Naive thymus-derived CD4-positive, alpha-beta T cell (primary cell): ENCODE data around the gene PTPRN2. TPM values are rescaled to one million over a fixed set of nuclear protein-coding genes. Genes with fewer than 3 reads are reported as not detected.
A peak's percentile ranks its signal among the peaks of the same experiment; 100 is the strongest.
"Not testable (repeated sequence)": the region's sequence is repeated elsewhere in the genome, so short reads cannot be mapped to it uniquely, and the experiment has no call there.

ENCODE experiments used
- ATAC-seq: fragments of 150-1000 bp; cut with Tn5 transposase; 2 replicates; pipeline ENCODE4 v1.10.0; 2021; ENCODE audit warnings: mild to moderate bottlenecking, moderate library complexity
- CTCF ChIA-PET: fragments of 350-600 bp; sonication (Branson Sonifier 250); formaldehyde crosslinking; loops from one replicate; lab custom pipeline; 2021; ENCODE audit warnings: antibody characterized with exemption; lab: Charles Lee
- POLR2A ChIA-PET: fragments of 350-600 bp; sonication (Branson Sonifier 250); formaldehyde crosslinking; loops from one replicate; lab custom pipeline; 2021; ENCODE audit warnings: antibody characterized with exemption, inconsistent platforms; lab: Charles Lee
- DNase-seq, 9 donors: peaks; one replicate each; pipeline versions ENCODE4 v3.0.0 to v3.0.0-alpha.2; 2020 to 2022; ENCODE audit warnings: mixed read lengths in 1 of 9
- H3K27ac ChIP-seq: one replicate; pipeline ENCODE4 v1.7.0; 2013; ENCODE audit warnings: mild to moderate bottlenecking, low read depth, low read length, moderate library complexity
- H3K27me3 ChIP-seq, 2 donors: one replicate each; pipeline ENCODE4 v1.7.0; 2013; ENCODE audit warnings: low read length in 2 of 2, mild to moderate bottlenecking in 2 of 2, moderate library complexity in 2 of 2; ENCODE audit not compliant: control insufficient read depth in 2 of 2, insufficient read depth in 2 of 2
- H3K36me3 ChIP-seq, 3 experiments: 1 replicate in 2 of 3; 2 replicates in 1 of 3; pipeline ENCODE4 v1.7.0; 2013; ENCODE audit warnings: low read length in 3 of 3, mild to moderate bottlenecking in 3 of 3, moderate library complexity in 1 of 3; ENCODE audit not compliant: insufficient read depth in 3 of 3, control insufficient read depth in 2 of 3
- H3K4me1 ChIP-seq, 2 donors: one replicate each; pipeline ENCODE4 v1.7.0; 2013; ENCODE audit warnings: low read length in 2 of 2, mild to moderate bottlenecking in 2 of 2, moderate library complexity in 1 of 2; ENCODE audit not compliant: control insufficient read depth in 2 of 2, insufficient read depth in 2 of 2
- H3K4me3 ChIP-seq: 2 replicates; pipeline ENCODE4 v1.7.0; 2013; ENCODE audit warnings: mild to moderate bottlenecking, low read length
- H3K9me3 ChIP-seq, 3 experiments: 1 replicate in 2 of 3; 2 replicates in 1 of 3; pipeline ENCODE4 v1.7.0; 2013; ENCODE audit warnings: low read length in 3 of 3; ENCODE audit not compliant: control insufficient read depth in 2 of 3
- H3K27ac Mint-ChIP-seq, 9 donors: one replicate each; pipeline ENCODE4 v1.8.0; 2020 to 2022; ENCODE audit warnings: mixed read lengths in 9 of 9, mild to moderate bottlenecking in 8 of 9, moderate library complexity in 5 of 9, inconsistent platforms in 2 of 9
- H3K27me3 Mint-ChIP-seq, 5 donors: one replicate each; pipeline ENCODE4 v1.8.0; 2021 to 2022; ENCODE audit warnings: mixed read lengths in 5 of 5, mild to moderate bottlenecking in 1 of 5
- H3K36me3 Mint-ChIP-seq, 5 donors: one replicate each; pipeline ENCODE4 v1.8.0; 2020 to 2022; ENCODE audit warnings: mixed read lengths in 5 of 5, mild to moderate bottlenecking in 3 of 5, inconsistent platforms in 1 of 5
- H3K4me1 Mint-ChIP-seq, 7 donors: one replicate each; pipeline ENCODE4 v1.8.0; 2020 to 2022; ENCODE audit warnings: mixed read lengths in 7 of 7, mild to moderate bottlenecking in 3 of 7, inconsistent platforms in 1 of 7
- H3K4me3 Mint-ChIP-seq, 10 donors: one replicate each; pipeline ENCODE4 v1.8.0; 2020 to 2022; ENCODE audit warnings: mild to moderate bottlenecking in 10 of 10, mixed read lengths in 10 of 10, moderate library complexity in 6 of 10, inconsistent platforms in 2 of 10
- H3K9me3 Mint-ChIP-seq, 11 donors: one replicate each; pipeline ENCODE4 v1.8.0; 2020 to 2022; ENCODE audit warnings: mixed read lengths in 11 of 11, mild to moderate bottlenecking in 4 of 11, inconsistent platforms in 1 of 11, moderate library complexity in 1 of 11
- intact Hi-C, 2 donors: fragments of 100-400 bp; cut with micrococcal nuclease; formaldehyde crosslinking; loops; one replicate each; pipeline ENCODE4 v1.15.1; 2023
- polyA plus RNA-seq, 2 donors: library from polyadenylated mRNA; unstranded; fragments of 300-500 nt; fragmentation: Illumina TruSeq; gene quantifications; one replicate each; pipeline ENCODE4 v1.2.3, GENCODE V29; 2021
- total RNA-seq, 6 experiments: library from RNA in 5 of 6; stranded (reverse) in 5 of 6; gene quantifications; 1 replicate in 5 of 6; 2 replicates in 1 of 6; pipeline ENCODE4 v1.2.3 and lab custom pipeline; 2021 to 2026

The PTPRN2 gene
- total and polyA plus RNA-seq, 7 experiments from 2014 or later: 0.58 to 2.3 (median 1.4) TPM

DNA sequence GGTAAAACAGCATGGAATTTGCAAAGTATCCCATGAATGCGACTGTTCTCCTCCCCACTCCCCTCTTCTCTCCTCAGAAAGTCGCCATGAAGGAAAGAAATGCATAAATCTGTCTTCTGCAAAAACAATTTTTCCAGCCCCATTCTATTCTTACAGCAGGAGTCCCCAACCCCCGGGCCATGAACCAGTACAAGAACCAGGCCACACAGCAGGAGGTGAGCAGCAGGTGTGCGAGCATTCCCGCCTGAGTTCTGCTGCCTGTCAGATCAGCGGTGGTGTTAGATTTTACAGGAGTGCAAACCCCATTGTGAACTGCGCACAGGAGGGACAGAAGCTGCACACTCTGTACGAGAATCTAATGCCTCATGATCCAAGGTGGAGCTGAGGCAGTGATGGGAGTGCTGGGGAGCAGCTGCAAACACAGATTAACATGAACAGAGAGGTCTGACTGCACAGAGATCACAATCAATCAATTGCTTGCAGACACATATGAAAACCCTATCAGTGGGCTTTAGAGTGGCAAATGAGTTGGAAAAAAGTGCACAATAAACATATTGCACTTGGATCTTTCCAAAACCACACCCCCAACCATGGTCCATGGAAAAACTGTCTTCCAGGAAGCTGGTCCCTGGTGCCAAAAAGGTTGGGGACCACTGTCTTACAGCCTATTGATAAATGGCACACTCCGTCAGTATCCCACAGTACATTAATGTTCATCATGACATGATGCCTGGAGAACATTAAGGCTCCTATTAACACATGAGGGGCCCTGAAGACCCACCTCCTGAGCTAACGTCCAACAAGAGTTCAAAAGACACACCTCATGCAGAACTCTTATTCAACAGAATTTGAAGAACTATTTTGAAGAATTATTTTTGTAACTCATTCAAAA is 205.0 kb downstream of the PTPRN2 start:
- Mint-ChIP-seq H3K9me3 (peaks cover 0 to 24% (median 6%) of the 10 kb centered on the region in 11 donors), H3K4me3 (no peak overlapping the region), H3K36me3 (peaks cover 0 to 5% (median 0%) of the 10 kb centered on the region in 5 donors), H3K27ac (no peak overlapping the region), H3K27me3 (peaks cover 0 to 20% (median 14%) of the 10 kb centered on the region in 5 donors), H3K4me1 (no peaks in the 10 kb centered on the region)
- Histone ChIP-seq H3K4me3 (no peak overlapping the region), H3K9me3 (no peaks in the 10 kb centered on the region), H3K27ac (no peak overlapping the region), H3K4me1 (no peaks in the 10 kb centered on the region), H3K36me3 (no peaks in the 10 kb centered on the region), H3K27me3 (no peaks in the 10 kb centered on the region)
- CTCF ChIA-PET: no interaction called here
- intact Hi-C loops: no loop called here
- ATAC-seq: no peak
- no peak for DNase-seq
- POLR2A ChIA-PET: no interaction called here

DNA sequence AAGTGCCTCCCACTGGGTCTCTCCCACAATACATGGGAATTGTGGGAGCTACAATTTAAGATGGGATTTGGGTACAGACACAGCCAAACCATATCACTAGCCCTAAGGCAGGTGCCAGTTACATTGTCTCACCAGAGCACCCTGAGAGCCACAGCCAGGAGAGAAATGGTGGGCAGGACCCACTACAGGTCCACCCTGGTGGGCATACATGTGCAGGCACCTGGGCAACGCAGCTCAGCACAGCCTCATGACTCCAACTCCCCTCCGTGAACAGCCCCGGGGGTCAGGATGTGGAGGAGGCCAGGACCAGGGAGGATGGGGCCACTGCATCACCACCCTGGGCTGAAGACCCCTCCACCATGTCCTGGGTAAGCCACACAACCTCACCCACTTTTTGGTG is 205.7 kb downstream of the PTPRN2 start:
- peaks cover 0 to 20% (median 14%) of the 10 kb centered on the region in 5 donors for H3K27me3 Mint-ChIP-seq
- H3K36me3 Mint-ChIP-seq: peaks cover 0 to 5% (median 0%) of the 10 kb centered on the region in 5 donors
- no peak overlapping the region for H3K27ac Mint-ChIP-seq
- DNase-seq (no peak), ATAC-seq (no peak)
- no peak overlapping the region for H3K4me3 Mint-ChIP-seq
- Histone ChIP-seq H3K36me3 (no peaks in the 10 kb centered on the region), H3K4me1 (no peaks in the 10 kb centered on the region), H3K4me3 (no peak overlapping the region), H3K9me3 (no peaks in the 10 kb centered on the region), H3K27ac (no peak overlapping the region), H3K27me3 (no peaks in the 10 kb centered on the region)
- CTCF ChIA-PET: no interaction called here
- POLR2A ChIA-PET: no interaction called here
- peaks cover 0 to 24% (median 6%) of the 10 kb centered on the region in 11 donors for H3K9me3 Mint-ChIP-seq
- H3K4me1 Mint-ChIP-seq: no peaks in the 10 kb centered on the region
- intact Hi-C loops: no loop called here

DNA sequence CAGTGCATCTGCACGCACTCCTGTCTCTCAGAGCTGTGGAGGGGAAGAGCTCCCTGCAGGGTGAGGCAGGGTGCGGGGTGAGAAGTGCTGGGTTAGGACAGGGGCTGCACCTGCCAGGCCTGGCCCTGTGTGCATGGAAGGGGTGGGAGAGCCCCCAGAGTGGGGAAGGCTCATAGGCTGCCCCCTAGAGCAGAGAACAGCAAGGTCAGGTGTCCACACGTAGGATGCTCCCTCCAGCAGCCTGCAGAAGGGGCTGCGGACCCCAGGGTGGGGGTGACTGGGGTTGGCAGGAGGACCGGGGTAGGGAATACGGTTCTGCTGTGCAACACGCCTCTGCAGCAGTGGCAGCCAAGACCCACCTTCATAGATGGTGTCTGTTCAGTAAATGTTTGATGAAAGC is 208.6 kb downstream of the PTPRN2 start:
- Histone ChIP-seq H3K36me3 (no peaks in the 10 kb centered on the region), H3K4me1 (no peaks in the 10 kb centered on the region), H3K9me3 (no peaks in the 10 kb centered on the region), H3K27ac (no peak overlapping the region), H3K4me3 (no peak overlapping the region), H3K27me3 (no peaks in the 10 kb centered on the region)
- peaks cover 0 to 1% (median 0%) of the 10 kb centered on the region in 7 donors for H3K4me1 Mint-ChIP-seq
- no peak for DNase-seq
- H3K27ac Mint-ChIP-seq: no peak overlapping the region
- no peak for ATAC-seq
- ChIA-PET CTCF (no interaction called here), POLR2A (no interaction called here)
- H3K27me3 Mint-ChIP-seq: peaks cover 0 to 29% (median 15%) of the 10 kb centered on the region in 5 donors
- intact Hi-C loops: no loop called here
- no peak overlapping the region for H3K4me3 Mint-ChIP-seq
- H3K36me3 Mint-ChIP-seq: peaks cover 0 to 5% (median 0%) of the 10 kb centered on the region in 5 donors
- peaks cover 0 to 24% (median 6%) of the 10 kb centered on the region in 11 donors for H3K9me3 Mint-ChIP-seq

DNA sequence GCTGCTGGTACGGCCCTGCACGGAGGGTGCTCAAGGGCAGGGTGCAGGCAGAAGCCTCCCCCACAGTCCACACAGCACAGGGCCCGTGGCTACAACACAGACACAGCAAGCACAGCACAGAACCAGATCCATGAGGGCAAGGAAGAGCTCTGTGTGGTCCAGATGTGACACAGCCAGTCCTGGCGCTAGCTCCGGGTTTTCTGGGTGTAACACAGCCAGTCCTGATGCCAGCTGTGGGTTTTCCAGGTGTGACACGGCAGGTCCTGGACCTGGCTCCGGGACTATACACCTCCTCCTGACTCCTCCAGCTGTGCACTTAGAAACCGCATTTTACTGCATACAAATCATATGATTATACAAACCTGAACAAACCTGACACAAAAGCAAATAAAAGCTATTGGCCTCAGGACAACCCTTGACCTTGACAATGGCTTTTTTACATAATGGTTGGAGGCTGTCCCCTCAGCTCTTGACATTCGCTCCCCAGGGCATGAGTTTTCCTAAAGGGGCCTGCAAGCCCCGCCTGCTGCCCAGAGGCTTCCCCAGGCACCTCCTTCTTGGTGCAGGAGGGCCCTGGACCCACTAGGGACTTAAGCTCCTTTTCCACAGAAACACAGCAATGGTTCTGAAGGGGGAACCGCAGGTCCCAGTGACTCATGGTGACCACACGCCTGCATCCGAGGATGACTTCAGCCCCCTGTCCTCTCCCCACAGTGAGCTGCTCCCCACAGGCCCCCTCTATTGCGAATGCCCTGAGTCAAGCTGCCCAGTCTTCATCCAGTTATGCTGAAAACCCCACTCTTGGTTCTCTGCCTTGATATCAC is 209.6 kb downstream of the PTPRN2 start:
- CTCF ChIA-PET: no interaction called here

DNA sequence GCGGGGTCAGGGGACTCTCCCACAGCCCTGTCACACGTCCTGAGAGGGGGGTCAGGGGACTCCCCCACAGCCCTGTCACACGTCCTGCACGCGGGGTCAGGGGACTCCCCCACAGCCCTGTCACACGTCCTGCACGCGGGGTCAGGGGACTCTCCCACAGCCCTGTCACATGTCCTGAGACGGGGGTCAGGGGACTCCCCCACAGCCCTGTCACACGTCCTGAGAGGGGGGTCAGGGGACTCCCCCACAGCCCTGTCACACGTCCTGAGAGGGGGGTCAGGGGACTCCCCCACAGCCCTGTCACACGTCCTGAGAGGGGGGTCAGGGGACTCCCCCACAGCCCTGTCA is 210.8 kb downstream of the PTPRN2 start:
- H3K4me3 Mint-ChIP-seq, H3K27me3 ChIP-seq, POLR2A ChIA-PET, H3K27ac ChIP-seq, H3K4me1 ChIP-seq, H3K4me1 Mint-ChIP-seq, intact Hi-C loops, DNase-seq, CTCF ChIA-PET, H3K36me3 Mint-ChIP-seq, ATAC-seq, H3K36me3 ChIP-seq, H3K4me3 ChIP-seq, H3K9me3 ChIP-seq, H3K27ac Mint-ChIP-seq: not testable (repeated sequence)
- H3K27me3 Mint-ChIP-seq: peaks cover 0 to 28% (median 18%) of the 10 kb centered on the region in 5 donors
- H3K9me3 Mint-ChIP-seq: peaks cover 0 to 24% (median 6%) of the 10 kb centered on the region in 11 donors

More for the DNA sequence above, 209.6 kb downstream of the PTPRN2 start:
- ATAC-seq (no peak), DNase-seq (no peak)
- peaks cover 0 to 24% (median 6%) of the 10 kb centered on the region in 11 donors for H3K9me3 Mint-ChIP-seq
- Histone ChIP-seq H3K9me3 (no peaks in the 10 kb centered on the region), H3K36me3 (no peaks in the 10 kb centered on the region), H3K27me3 (no peaks in the 10 kb centered on the region), H3K27ac (no peak overlapping the region), H3K4me3 (no peak overlapping the region), H3K4me1 (no peaks in the 10 kb centered on the region)
- POLR2A ChIA-PET: no interaction called here
- intact Hi-C loops: no loop called here
- H3K27me3 Mint-ChIP-seq: peaks cover 0 to 36% (median 22%) of the 10 kb centered on the region in 5 donors
- no peak overlapping the region for H3K4me3 Mint-ChIP-seq
- H3K36me3 Mint-ChIP-seq: peaks cover 0 to 5% (median 0%) of the 10 kb centered on the region in 5 donors
- H3K4me1 Mint-ChIP-seq: peaks cover 0 to 1% (median 0%) of the 10 kb centered on the region in 7 donors
- H3K27ac Mint-ChIP-seq: no peak overlapping the region

DNA sequence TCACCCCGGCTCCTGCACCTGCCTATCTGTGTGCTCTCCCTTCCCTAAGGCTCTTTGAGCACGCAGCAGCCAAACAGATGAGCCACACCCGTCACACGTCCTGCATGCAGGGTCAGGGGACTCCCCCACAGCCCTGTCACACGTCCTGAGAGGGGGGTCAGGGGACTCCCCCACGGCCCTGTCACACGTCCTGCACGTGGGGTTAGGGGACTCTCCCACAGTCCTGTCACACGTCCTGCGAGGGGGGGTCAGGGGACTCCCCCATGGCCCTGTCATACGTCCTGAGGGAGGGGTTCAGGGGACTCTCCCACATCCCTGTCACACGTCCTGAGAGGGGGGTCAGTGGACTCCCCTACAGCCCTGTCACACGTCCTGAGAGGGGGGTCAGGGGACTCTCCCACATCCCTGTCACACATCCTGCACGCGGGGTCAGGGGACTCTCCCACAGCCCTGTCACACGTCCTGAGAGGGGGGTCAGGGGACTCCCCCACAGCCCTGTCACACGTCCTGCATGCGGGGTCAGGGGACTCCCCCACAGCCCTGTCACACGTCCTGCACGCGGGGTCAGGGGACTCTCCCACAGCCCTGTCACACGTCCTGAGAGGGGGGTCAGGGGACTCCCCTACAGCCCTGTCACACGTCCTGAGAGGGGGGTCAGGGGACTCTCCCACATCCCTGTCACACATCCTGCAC is 211.3 kb downstream of the PTPRN2 start:
- H3K36me3 Mint-ChIP-seq, intact Hi-C loops, H3K36me3 ChIP-seq, H3K4me3 Mint-ChIP-seq, H3K4me1 ChIP-seq, H3K9me3 ChIP-seq, POLR2A ChIA-PET, H3K27ac ChIP-seq, H3K27ac Mint-ChIP-seq, H3K4me3 ChIP-seq, CTCF ChIA-PET, H3K4me1 Mint-ChIP-seq, H3K27me3 ChIP-seq, DNase-seq: not testable (repeated sequence)
- peak; percentile 56 for ATAC-seq
- Mint-ChIP-seq H3K27me3 (peaks cover 0 to 26% (median 18%) of the 10 kb centered on the region in 5 donors), H3K9me3 (peaks cover 0 to 22% (median 4%) of the 10 kb centered on the region in 11 donors)
